ENCODE data around the gene BHLHE40. TPM values are rescaled to one million over a fixed set of nuclear protein-coding genes. Genes with fewer than 3 reads are reported as not detected.
A peak's percentile ranks its signal among the peaks of the same experiment; 100 is the strongest.

BHLHE40 gene
- total and polyA plus RNA-seq, 2 of the 8 experiments (the other 6 are each of a cell fraction or from before 2014, with no cell fraction given): 1.5 to 2.2 TPM

GRCh38 chr3:5013021-5013906 lies 34.0 kb downstream of the BHLHE40 start:
- H2BK15ac ChIP-seq (ENCODE audit: low read length): no peak overlapping the region
- no peaks in the 10 kb centered on the region for H3K79me1 ChIP-seq (ENCODE audit: low read depth, low read length)
- H2AFZ ChIP-seq (ENCODE audit: low read length): no peak overlapping the region
- no peak overlapping the region for H4K5ac ChIP-seq (ENCODE audit: insufficient read length, low read depth, low read length)
- peak overlapping the region; percentile 77; the same call in 1 of the 2 replicates for H2BK12ac ChIP-seq (ENCODE audit: low read depth, low read length)
- no peak overlapping the region for H3K18ac ChIP-seq (ENCODE audit: extremely low read depth, low read length)
- H3K23ac ChIP-seq (ENCODE audit: insufficient read length): no peak overlapping the region
- no peaks in the 10 kb centered on the region for H3K27me3 ChIP-seq (replicated peaks in 1 of 4; ENCODE audit: control insufficient read depth in 3 of 4, extremely low read depth in 1 of 4, insufficient read depth in 3 of 4, low read length in 3 of 4)
- H3K4ac ChIP-seq (replicated peaks; ENCODE audit: insufficient read length, low read depth, low read length): no peak overlapping the region
- peaks cover 0 to 2% (median 0%) of the 10 kb centered on the region in 4 experiments; a peak in 3 of 7 replicates for H3K4me1 ChIP-seq (replicated peaks in 1 of 4; ENCODE audit: control insufficient read depth in 3 of 4, insufficient read depth in 4 of 4, low read length in 3 of 4)
- H2BK120ac ChIP-seq (replicated peaks; ENCODE audit: low read depth, low read length): no peak overlapping the region
- H3K56ac ChIP-seq (replicated peaks; ENCODE audit: insufficient read length, low read depth, low read length): no peak overlapping the region
- peak in 1 of 2 experiments; percentile 15 for DNase-seq (ENCODE audit: low read depth in 1 of 2, low spot score in 2 of 2)
- H3K27ac ChIP-seq (ENCODE audit: low read depth, low read length): no peak overlapping the region
- no peaks in the 10 kb centered on the region for H3K23me2 ChIP-seq (ENCODE audit: low read depth, low read length)
- peak overlapping the region; percentile 52 for H4K91ac ChIP-seq (replicated peaks; ENCODE audit: insufficient read length, low read length)
- H3K9me3 ChIP-seq (ENCODE audit: insufficient read depth in 2 of 2, low read depth in 1 of 2, low read length in 1 of 2): no peaks in the 10 kb centered on the region
- no peak overlapping the region for H2AK5ac ChIP-seq (ENCODE audit: low read depth, low read length)
- no peak overlapping the region for H2BK20ac ChIP-seq (ENCODE audit: low read length)
- H3K14ac ChIP-seq (ENCODE audit: insufficient read length): no peak overlapping the region
- CTCF ChIA-PET (ENCODE audit: partially characterized antibody): interaction anchor here (0.6 to 2.1 kb wide), 7 partner anchors 11 to 304 kb away, joined by 3 to 7 read pairs (median 4); no protein-coding TSS in a partner anchor
- H3K79me2 ChIP-seq (ENCODE audit: control insufficient read depth in 1 of 2, insufficient read depth in 2 of 2, low read length in 2 of 2): no peaks in the 10 kb centered on the region
- FAIRE-seq: no peak
- no peak overlapping the region for H4K8ac ChIP-seq (ENCODE audit: extremely low read depth, insufficient read depth, low read length)
- no peak for TF ChIP-seq SIX5 (IDR thresholded peaks at IDR 0.05; ENCODE audit: low read depth, low read length)
- no peak for TF ChIP-seq RNF2 (IDR thresholded peaks at IDR 0.05; ENCODE audit: borderline replicate concordance, low read depth, low read length, missing control alignments, poor library complexity, severe bottlenecking)
- TF ChIP-seq ASH2L (IDR thresholded peaks at IDR 0.05; ENCODE audit: low read length): no peak
- TF ChIP-seq CBX8 (IDR thresholded peaks at IDR 0.05; ENCODE audit: borderline replicate concordance, low read depth, low read length): no peak
- TF ChIP-seq RXRA (IDR thresholded peaks at IDR 0.05; ENCODE audit: insufficient read depth, low read depth, low read length): no peak
- no peak for TF ChIP-seq TAF7 (optimal IDR thresholded peaks at IDR 0.05; ENCODE audit: borderline replicate concordance, low read depth, low read length)
- H2BK5ac ChIP-seq (ENCODE audit: low read depth, low read length): peak overlapping the region; percentile 72; the same call in 1 of the 2 replicates
- no peaks in the 10 kb centered on the region for H3K36me3 ChIP-seq (ENCODE audit: control insufficient read depth in 2 of 4, insufficient read depth in 4 of 4, low read length in 3 of 4)
- no peak overlapping the region for H3K4me2 ChIP-seq (ENCODE audit: insufficient read depth in 1 of 2, low read depth in 2 of 2, low read length in 2 of 2)
- H3K9ac ChIP-seq (replicated peaks in 1 of 4; ENCODE audit: extremely low read depth in 1 of 4, low read depth in 3 of 4, low read length in 3 of 4): no peak overlapping the region
- WGBS, 2 experiments (ENCODE audit: extremely low coverage in 1 of 2, insufficient coverage in 1 of 2, insufficient read length in 1 of 2, insufficient replicate concordance in 2 of 2, low coverage in 1 of 2, low lambda C conversion rate in 2 of 2, missing lambda C conversion rate in 1 of 2): 70% methylated on average over 5 of the region's 5 CpGs; no CpG with 5 or more reads in 1 of the 2 experiments
- POLR2A ChIA-PET (ENCODE audit: partially characterized antibody): interaction anchor here (0.7 to 0.9 kb wide), 2 partner anchors 13 to 66 kb away, joined by 3 read pairs; no protein-coding TSS in a partner anchor
- no peak overlapping the region for H3K4me3 ChIP-seq (ENCODE audit: extremely low read depth in 1 of 4, insufficient read depth in 2 of 4, low read depth in 3 of 4, low read length in 4 of 4)
- H4K20me1 ChIP-seq (replicated peaks in 1 of 2; ENCODE audit: control insufficient read depth in 1 of 2, insufficient read depth in 2 of 2, low read length in 2 of 2): no peaks in the 10 kb centered on the region
